Measurements from ENCODE around the gene RBX1. TPM values are rescaled to one million over a fixed set of nuclear protein-coding genes. Genes with fewer than 3 reads are reported as not detected.
"Not testable (repeated sequence)": the region's sequence is repeated elsewhere in the genome, so short reads cannot be mapped to it uniquely, and the experiment has no call there.

The RBX1 gene
- total RNA-seq, 2 experiments from 2014 or later, result 80.7 TPM

DNA sequence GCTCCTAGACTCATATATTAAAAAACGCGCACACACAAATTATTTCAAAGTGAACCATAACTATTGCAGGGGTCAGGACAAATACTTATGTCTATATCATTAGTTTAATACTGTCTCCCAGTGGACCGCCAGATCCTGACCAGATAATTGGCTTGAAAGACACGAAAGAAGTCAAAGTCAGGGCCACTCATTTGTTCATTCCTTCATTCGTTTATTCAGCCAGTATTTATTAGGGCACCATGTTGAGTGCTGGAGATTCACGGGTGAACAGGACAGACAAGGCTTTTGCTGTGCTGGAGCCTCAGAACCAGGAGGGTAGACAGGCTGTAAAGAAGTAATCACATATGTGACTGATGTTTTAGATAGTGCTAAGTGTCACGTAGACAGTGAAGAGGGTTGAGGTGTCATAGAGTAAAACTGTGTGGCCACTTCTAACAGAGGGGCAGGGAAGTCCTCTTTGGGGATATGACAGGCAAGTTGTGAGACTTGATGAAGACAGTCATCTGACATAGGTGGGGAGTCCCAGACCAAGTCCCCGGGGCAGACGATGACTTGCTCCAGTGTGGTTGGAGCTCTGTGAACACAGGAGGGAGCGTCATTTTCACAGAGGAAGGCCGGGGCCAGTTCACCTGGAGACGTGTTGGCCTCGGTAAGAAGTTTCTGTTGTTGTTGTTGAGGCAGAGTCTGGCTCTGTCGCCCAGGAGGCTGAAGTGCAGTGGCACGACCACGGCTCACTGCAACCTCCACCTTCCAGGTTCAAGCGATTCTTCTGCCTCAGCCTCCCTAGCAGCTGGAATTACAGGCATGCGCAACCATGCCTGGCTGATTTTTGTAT lies 25.9 kb downstream of the RBX1 start:
- H3K4me1 Mint-ChIP-seq, result no peaks in the 10 kb centered on the region
- H3K9me3 Mint-ChIP-seq, result no peaks in the 10 kb centered on the region
- ChIA-PET POLR2A (interaction anchor here (1.1 kb wide), 1 partner anchor 26 kb away, joined by 3 read pairs; the partner anchor contains the start of gene RBX1), CTCF (no interaction called here)
- H3K27ac Mint-ChIP-seq, result no peak overlapping the region
- peaks cover 11% of the 10 kb centered on the region for H3K36me3 Mint-ChIP-seq (ENCODE audit: low read depth)
- DNase-seq, result no peak
- no peak overlapping the region for H3K4me3 Mint-ChIP-seq
- no peaks in the 10 kb centered on the region for H3K27me3 Mint-ChIP-seq

DNA sequence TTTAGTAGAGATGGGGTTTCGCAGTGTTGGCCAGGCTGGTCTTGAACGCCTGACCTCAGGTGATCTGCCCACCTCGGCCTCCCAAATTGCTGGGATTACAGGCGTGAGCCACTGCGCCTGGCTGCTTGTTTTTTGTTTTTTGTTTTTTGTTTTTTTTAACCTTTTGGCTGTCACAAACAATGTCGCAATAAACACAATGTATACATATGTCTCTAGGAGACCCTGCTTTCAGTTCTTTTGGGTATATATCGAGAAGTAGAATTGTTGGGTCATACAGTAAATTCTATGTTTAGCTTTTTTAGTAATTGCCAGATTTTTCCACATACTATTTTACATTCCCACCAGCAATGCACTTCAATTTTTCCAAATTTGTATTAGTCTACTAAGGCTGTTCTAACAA lies 28.0 kb downstream of the RBX1 start:
- no peaks in the 10 kb centered on the region for H3K9me3 Mint-ChIP-seq
- DNase-seq, result no peak
- H3K27ac Mint-ChIP-seq, result no peak overlapping the region
- ChIA-PET CTCF (no interaction called here), POLR2A (no interaction called here)
- no peaks in the 10 kb centered on the region for H3K4me1 Mint-ChIP-seq
- no peaks in the 10 kb centered on the region for H3K36me3 Mint-ChIP-seq (ENCODE audit: low read depth)
- no peak overlapping the region for H3K4me3 Mint-ChIP-seq
- H3K27me3 Mint-ChIP-seq, result no peaks in the 10 kb centered on the region

DNA sequence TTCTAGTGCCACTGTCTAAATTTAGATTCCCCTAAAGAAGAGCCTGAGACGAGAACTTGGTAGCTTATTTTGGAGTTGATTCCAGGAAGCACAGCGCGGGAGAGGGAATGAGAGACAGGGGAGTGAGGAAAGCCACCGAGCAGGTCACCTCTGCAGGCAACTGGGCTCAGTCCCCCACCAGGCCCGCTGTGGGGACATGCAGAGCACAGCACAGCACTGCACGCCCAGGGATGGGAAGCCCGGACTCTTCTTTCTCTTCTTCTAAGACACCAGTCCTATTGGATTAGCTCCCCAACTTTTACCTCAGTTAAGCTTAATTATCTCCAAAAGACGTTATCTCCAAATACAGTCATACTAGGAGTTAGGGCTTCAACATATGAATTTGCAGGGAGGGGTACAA lies 28.7 kb downstream of the RBX1 start:
- Mint-ChIP-seq H3K9me3 (no peaks in the 10 kb centered on the region), H3K4me3 (no peak overlapping the region), H3K4me1 (no peaks in the 10 kb centered on the region), H3K27me3 (no peaks in the 10 kb centered on the region), H3K27ac (no peak overlapping the region), H3K36me3 (ENCODE audit: low read depth) (no peaks in the 10 kb centered on the region)
- no peak for DNase-seq
- ChIA-PET CTCF (no interaction called here), POLR2A (no interaction called here)

DNA sequence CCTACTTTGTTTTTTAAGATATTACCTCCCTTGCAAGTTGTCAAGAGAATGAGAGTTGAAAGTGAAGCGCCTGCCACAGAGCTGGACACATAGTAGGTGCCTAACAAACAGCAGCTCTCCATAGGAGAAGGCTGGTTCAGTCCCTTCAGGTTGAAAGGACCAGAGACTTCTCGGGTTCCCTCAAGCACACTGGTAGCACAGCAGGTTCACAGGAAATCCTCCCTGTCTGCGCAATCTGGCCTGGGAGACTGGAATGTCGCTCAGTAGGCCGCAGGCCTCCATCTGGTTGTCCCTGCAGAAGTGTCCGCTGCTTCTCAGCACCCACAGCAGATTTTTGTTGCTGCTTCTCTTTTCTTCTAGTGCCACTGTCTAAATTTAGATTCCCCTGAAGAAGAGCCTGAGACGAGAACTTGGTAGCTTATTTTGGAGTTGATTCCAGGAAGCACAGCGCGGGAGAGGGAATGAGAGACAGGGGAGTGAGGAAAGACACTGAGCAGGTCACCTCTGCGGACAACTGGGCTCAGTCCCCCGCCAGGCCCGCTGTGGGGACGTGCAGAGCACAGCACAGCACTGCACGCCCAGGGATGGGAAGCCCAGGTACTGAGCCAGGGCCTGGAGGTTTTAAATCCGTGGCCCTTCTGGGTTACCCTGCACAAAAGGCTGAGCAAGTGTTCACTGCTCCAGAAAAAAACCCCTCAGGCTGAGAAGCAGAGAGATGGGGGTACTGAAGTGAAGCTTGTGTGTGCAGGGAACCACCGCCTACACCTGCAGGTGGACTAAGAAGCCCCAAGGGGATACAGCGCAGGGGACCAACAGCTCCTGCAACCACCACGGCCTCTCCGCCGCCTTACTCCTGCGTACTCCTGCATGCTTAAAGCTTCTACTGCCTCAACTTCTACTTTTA lies 31.6 kb downstream of the RBX1 start:
- POLR2A ChIA-PET, result no interaction called here
- no peaks in the 10 kb centered on the region for H3K4me1 Mint-ChIP-seq
- H3K27ac Mint-ChIP-seq, result no peak overlapping the region
- H3K9me3 Mint-ChIP-seq, result no peaks in the 10 kb centered on the region
- H3K4me3 Mint-ChIP-seq, result no peak overlapping the region
- CTCF ChIA-PET, result interaction anchor here (0.7 kb wide), 1 partner anchor 56 kb away, joined by 3 read pairs; no protein-coding TSS in a partner anchor
- H3K27me3 Mint-ChIP-seq, result no peaks in the 10 kb centered on the region
- DNase-seq, result no peak
- no peaks in the 10 kb centered on the region for H3K36me3 Mint-ChIP-seq (ENCODE audit: low read depth)

DNA sequence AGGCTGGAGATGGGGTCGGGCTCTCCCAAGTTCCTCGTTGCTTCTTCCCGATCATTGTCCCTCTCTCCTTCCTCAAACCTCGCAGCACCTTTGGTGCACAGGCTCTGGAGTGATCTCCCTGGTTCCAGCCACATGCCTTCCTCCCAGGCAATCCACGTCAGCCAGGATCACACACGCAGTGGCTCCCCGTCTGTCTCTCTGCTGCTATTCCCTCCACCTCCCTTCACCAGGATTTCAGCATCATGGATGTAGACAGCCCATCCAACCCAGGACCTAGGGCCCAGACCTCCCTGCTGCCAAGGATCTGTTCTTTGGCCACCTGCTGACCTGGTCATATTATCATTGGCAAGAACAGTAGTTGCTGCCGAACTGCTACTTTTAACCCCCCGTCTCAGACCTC lies 40.1 kb downstream of the RBX1 start:
- H3K4me1 Mint-ChIP-seq, result no peaks in the 10 kb centered on the region
- no peaks in the 10 kb centered on the region for H3K9me3 Mint-ChIP-seq
- H3K36me3 Mint-ChIP-seq (ENCODE audit: low read depth), result no peaks in the 10 kb centered on the region
- no peak overlapping the region for H3K4me3 Mint-ChIP-seq
- DNase-seq, result no peak
- no peak overlapping the region for H3K27ac Mint-ChIP-seq
- peaks cover 23% of the 10 kb centered on the region for H3K27me3 Mint-ChIP-seq
- CTCF ChIA-PET, result no interaction called here
- POLR2A ChIA-PET, result no interaction called here

DNA sequence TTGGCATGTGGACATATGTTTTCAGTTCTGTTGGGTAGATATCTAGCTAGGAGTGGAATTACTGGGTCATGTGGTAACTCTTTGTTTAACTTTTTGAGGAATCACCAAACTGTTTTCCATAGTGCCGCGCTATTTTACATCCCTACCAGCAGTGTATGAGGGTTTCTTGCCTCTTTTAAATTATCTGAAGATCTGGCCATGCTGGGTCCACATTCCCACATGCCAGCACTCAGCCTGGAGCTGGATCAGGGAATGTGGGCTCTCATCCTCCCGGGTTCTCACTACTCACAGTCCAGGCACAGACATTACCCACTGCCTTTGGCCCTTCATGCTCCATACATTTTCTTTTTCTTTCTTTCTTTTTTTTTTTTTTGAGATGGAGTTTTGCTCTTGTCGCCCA lies 44.6 kb downstream of the RBX1 start:
- POLR2A ChIA-PET, result no interaction called here
- H3K27me3 Mint-ChIP-seq, result peaks cover 24% of the 10 kb centered on the region
- no peak overlapping the region for H3K27ac Mint-ChIP-seq
- H3K4me3 Mint-ChIP-seq, result no peak overlapping the region
- no peaks in the 10 kb centered on the region for H3K36me3 Mint-ChIP-seq (ENCODE audit: low read depth)
- no peaks in the 10 kb centered on the region for H3K9me3 Mint-ChIP-seq
- CTCF ChIA-PET, result interaction anchor here (0.6 to 1.7 kb wide), 2 partner anchors 242 to 317 kb away, joined by 3 to 5 read pairs; no protein-coding TSS in a partner anchor
- no peaks in the 10 kb centered on the region for H3K4me1 Mint-ChIP-seq
- DNase-seq, result no peak

DNA sequence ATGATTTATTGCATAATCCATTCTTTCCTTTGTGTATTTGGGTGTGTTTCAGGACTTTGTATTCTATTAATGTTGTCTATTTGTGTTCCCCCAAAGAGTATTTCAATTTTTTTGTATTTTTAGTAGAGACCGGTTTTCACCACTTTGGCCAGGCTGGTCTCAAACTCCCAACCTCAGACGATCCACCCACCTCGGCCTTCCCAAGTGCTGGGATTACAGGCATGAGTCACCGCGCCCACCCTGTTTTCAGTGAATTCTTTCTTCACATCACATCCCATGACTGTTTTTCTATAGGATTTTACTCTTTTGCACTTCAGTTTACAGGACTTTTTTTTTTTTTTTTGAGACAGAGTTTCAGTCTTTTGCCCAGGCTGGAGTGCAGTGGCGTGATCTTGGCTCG lies 46.3 kb downstream of the RBX1 start:
- Mint-ChIP-seq H3K27me3 (peaks cover 20% of the 10 kb centered on the region), H3K36me3 (ENCODE audit: low read depth) (no peaks in the 10 kb centered on the region), H3K27ac (no peak overlapping the region), H3K4me1 (no peaks in the 10 kb centered on the region), H3K4me3 (no peak overlapping the region), H3K9me3 (no peaks in the 10 kb centered on the region)
- CTCF ChIA-PET, result interaction anchor here (0.7 kb wide), 1 partner anchor 231 kb away, joined by 3 read pairs; no protein-coding TSS in a partner anchor
- DNase-seq, result no peak
- POLR2A ChIA-PET, result no interaction called here

DNA sequence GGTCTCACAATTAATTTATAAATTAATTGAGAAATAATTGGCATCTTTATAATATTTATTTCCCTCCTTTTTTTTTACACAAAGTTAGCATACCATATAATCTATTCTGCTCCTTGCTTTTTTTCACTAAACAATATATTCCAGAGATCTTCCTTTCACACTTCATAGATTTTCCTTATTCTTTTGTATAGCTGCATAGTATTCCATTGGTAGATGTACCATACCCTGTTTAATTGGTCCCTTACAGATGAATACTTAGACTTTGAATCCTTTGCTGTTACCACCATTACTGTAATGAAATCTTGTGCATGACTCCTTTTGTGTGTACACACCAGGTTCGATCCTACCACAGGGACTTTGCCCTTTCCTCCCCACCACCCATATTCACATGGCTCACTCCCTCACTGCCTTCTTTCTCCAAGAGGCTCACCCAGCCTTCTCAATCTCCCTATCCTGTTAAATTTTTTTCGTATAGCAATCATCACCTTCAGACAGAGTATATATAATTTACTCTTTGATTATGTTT lies 48.9 kb downstream of the RBX1 start:
- CTCF ChIA-PET, result no interaction called here
- Mint-ChIP-seq H3K4me1 (no peaks in the 10 kb centered on the region), H3K36me3 (ENCODE audit: low read depth) (no peaks in the 10 kb centered on the region), H3K9me3 (no peaks in the 10 kb centered on the region), H3K27me3 (peaks cover 8% of the 10 kb centered on the region), H3K4me3 (no peak overlapping the region), H3K27ac (no peak overlapping the region)
- POLR2A ChIA-PET, result no interaction called here
- DNase-seq, result no peak

DNA sequence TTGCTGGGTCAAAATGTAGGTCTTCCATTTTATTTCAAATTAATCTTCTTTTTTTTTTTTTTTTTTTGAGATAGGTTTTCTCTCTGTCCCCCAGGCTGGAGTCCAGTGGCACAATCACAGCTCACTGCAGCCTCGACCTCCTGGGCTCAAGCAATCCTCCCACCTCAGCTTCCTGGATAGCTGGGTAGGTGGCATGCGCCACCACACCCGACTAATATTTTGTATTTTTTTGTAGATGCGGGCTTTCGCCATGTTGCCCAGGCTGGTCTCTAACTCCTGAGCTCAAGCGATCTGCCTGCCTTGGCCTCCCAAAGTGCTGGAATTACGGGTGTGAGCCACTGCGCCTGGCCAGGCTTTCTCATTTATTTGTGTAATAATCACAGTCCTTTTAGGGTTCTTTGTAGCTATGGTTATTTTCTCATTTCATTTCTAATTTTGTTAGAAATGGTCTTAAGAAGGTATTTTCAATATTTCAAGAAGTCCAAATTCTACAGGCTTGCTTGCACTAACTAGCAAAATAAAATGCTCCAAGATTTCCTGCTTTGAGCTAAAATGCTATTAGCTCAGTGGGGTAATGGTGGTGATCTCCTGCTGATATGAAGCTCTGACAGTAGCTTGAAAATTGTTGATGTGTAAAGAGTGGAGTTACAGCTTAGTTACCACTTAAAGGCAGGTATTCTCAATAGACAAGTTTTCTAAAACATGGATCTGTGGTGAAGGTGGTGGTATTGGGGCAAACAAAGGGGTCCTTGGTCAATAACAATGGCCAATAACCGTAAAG lies 50.0 kb downstream of the RBX1 start:
- Mint-ChIP-seq H3K36me3 (ENCODE audit: low read depth) (no peaks in the 10 kb centered on the region), H3K4me1 (no peaks in the 10 kb centered on the region), H3K27ac (no peak overlapping the region), H3K4me3 (no peak overlapping the region), H3K27me3 (peaks cover 8% of the 10 kb centered on the region), H3K9me3 (no peaks in the 10 kb centered on the region)
- POLR2A ChIA-PET, result interaction anchor here (1.1 to 2.8 kb wide), 2 partner anchors 21 to 50 kb away, joined by 3 to 11 read pairs; no protein-coding TSS in a partner anchor
- CTCF ChIA-PET, result interaction anchor here (0.7 kb wide), 1 partner anchor 56 kb away, joined by 3 read pairs; no protein-coding TSS in a partner anchor
- no peak for DNase-seq

DNA sequence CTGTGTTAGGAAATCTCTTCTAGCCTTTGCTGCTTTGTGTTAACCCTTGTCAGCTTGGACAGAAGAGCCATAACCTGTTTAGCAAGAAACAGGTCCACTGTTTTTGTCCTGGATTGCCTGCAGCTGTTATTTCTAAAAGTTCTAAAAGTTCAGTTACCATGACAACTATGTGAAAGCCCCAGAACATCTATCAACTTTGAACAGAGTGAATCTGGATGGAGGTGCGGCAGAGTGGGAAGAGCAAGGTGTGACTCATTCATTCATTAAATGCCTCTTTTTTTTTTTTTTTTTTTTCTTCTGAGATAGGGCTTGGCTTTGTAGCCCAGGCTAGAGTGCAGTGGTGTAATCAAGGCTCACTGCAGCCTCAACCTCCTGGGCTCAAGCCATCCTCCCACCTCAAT lies 50.5 kb downstream of the RBX1 start:
- H3K9me3 Mint-ChIP-seq, result no peaks in the 10 kb centered on the region
- H3K27me3 Mint-ChIP-seq, result peaks cover 8% of the 10 kb centered on the region
- ChIA-PET CTCF (interaction anchor here (0.7 kb wide), 1 partner anchor 56 kb away, joined by 3 read pairs; no protein-coding TSS in a partner anchor), POLR2A (interaction anchor here (1.1 to 2.8 kb wide), 2 partner anchors 20 to 50 kb away, joined by 3 to 11 read pairs; no protein-coding TSS in a partner anchor)
- H3K4me1 Mint-ChIP-seq, result no peaks in the 10 kb centered on the region
- H3K36me3 Mint-ChIP-seq (ENCODE audit: low read depth), result no peaks in the 10 kb centered on the region
- no peak overlapping the region for H3K4me3 Mint-ChIP-seq
- no peak for DNase-seq
- no peak overlapping the region for H3K27ac Mint-ChIP-seq

DNA sequence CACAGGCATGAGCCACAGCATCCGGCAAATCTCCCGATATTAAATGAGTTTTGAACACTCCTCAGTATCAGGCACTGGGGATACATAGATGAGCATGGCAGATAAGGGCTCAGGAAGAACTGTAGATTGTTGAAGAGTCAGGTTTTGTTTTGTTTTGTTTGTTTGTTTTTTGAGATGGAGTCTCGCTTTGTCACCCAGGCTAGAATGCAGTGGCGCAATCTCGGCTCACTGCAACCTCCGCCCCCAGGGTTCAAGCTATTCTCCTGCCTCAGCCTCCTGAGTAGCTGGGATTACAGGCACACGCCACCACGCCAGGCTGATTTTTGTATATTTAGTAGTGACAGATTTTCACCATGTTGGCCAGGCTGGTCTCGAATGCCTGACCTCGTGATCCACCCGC lies 51.2 kb downstream of the RBX1 start:
- H3K36me3 Mint-ChIP-seq (ENCODE audit: low read depth); CTCF ChIA-PET: not testable (repeated sequence)

DNA sequence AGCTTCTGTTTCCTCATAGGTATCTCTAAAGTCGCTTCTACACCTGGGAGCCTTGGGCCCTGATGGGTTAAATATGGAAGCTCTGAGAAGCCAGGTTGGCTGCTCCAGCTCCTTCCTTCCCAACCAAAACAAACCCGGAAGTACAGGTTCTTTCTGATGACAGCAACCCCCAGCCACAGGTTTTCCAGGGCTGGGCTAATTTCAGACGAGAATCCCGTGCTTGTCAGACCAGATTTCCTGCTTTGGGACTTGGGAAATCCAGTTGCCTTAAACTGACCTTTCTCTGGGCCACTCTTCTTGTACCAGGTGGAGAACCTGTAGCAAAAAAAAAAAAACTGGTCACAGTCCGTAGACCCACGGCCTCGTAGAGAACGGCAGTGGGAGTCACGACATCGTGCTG lies 51.9 kb downstream of the RBX1 start:
- POLR2A ChIA-PET, result interaction anchor here (2.8 kb wide), 1 partner anchor 19 kb away, joined by 11 read pairs; no protein-coding TSS in a partner anchor
- no peak for DNase-seq

More for the DNA sequence above, 51.2 kb downstream of the RBX1 start:
- H3K27me3 Mint-ChIP-seq, DNase-seq, H3K9me3 Mint-ChIP-seq, H3K4me1 Mint-ChIP-seq, H3K4me3 Mint-ChIP-seq, H3K27ac Mint-ChIP-seq: not testable (repeated sequence)
- POLR2A ChIA-PET, result interaction anchor here (2.8 kb wide), 1 partner anchor 20 kb away, joined by 11 read pairs; no protein-coding TSS in a partner anchor

More for the DNA sequence above, 51.9 kb downstream of the RBX1 start:
- CTCF ChIA-PET, result interaction anchor here (0.7 kb wide), 1 partner anchor 1373 kb away, joined by 3 read pairs; no protein-coding TSS in a partner anchor
- H3K9me3 Mint-ChIP-seq, result no peaks in the 10 kb centered on the region
- H3K36me3 Mint-ChIP-seq (ENCODE audit: low read depth), result no peaks in the 10 kb centered on the region
- no peak overlapping the region for H3K27ac Mint-ChIP-seq
- no peaks in the 10 kb centered on the region for H3K4me1 Mint-ChIP-seq
- H3K4me3 Mint-ChIP-seq, result no peak overlapping the region
- H3K27me3 Mint-ChIP-seq, result peaks cover 8% of the 10 kb centered on the region

Measured in activated CD4-positive, alpha-beta memory T cell treated with anti-CD3 and anti-CD28 coated beads, Interleukin-2, amount 10 ng/mL, durations not matched to agents 7 days and 5 days (primary cell).